ENCODE data around the gene C1orf87. TPM values are rescaled to one million over a fixed set of nuclear protein-coding genes. Genes with fewer than 3 reads are reported as not detected.

The C1orf87 gene
- total RNA-seq, 1 experiment from 2014 or later: not detected

GRCh38 chr1:60041783-60042182 lies 31.8 kb downstream of the C1orf87 start:
- POLR2A ChIA-PET (ENCODE audit: unreplicated experiment): no interaction called here
- Histone ChIP-seq H3K27ac (ENCODE audit: low read length) (no peak overlapping the region), H3F3A (ENCODE audit: low read length, unreplicated experiment) (no peaks in the 10 kb centered on the region), H4K20me1 (ENCODE audit: low read length) (no peaks in the 10 kb centered on the region), H3K9ac (ENCODE audit: low read length) (no peak overlapping the region), H3K27me3 (ENCODE audit: low read length) (peaks cover 41% of the 10 kb centered on the region), H3K4me3 (ENCODE audit: low read length) (no peak overlapping the region), H3K4me2 (ENCODE audit: low read length) (no peak overlapping the region), H3K9me2 (replicated peaks; ENCODE audit: low read length) (no peaks in the 10 kb centered on the region), H3K9me3 (ENCODE audit: low read length) (no peaks in the 10 kb centered on the region), H3K79me2 (ENCODE audit: low read length) (no peaks in the 10 kb centered on the region), H3K36me3 (ENCODE audit: low read depth, low read length) (no peaks in the 10 kb centered on the region), H2AFZ (ENCODE audit: low read length) (no peak overlapping the region), H3K4me1 (ENCODE audit: insufficient read depth, low read length) (no peaks in the 10 kb centered on the region)
- no peak for ATAC-seq
- no TSS peak for BruUV-seq (replicated peaks)
- no peak for DNase-seq
- intact Hi-C loops (cut with micrococcal nuclease): no loop called here
- no peak for TF ChIP-seq CTCF (conservative IDR thresholded peaks at IDR 0.05; ENCODE audit: low read depth, low read length)
- TF ChIP-seq EZH2phosphoT487 (IDR thresholded peaks at IDR 0.05; ENCODE audit: borderline replicate concordance, low read length): no peak
- no peak for TF ChIP-seq EZH2 (IDR thresholded peaks at IDR 0.05; ENCODE audit: low read length, unreplicated experiment)
- CTCF ChIA-PET: no interaction called here

- no peak overlapping the region for H3K27ac ChIP-seq (ENCODE audit: low read length)
- TF ChIP-seq CTCF (conservative IDR thresholded peaks at IDR 0.05; ENCODE audit: low read depth, low read length): no peak
- no peak for TF ChIP-seq EZH2phosphoT487 (IDR thresholded peaks at IDR 0.05; ENCODE audit: borderline replicate concordance, low read length)
- intact Hi-C loops (cut with micrococcal nuclease): no loop called here
- H3K4me2 ChIP-seq (ENCODE audit: low read length): no peak overlapping the region
- no peak overlapping the region for H2AFZ ChIP-seq (ENCODE audit: low read length)
- DNase-seq (no peak), ATAC-seq (no peak)
- ChIA-PET CTCF (no interaction called here), POLR2A (ENCODE audit: unreplicated experiment) (no interaction called here)
- H3K9me3 ChIP-seq (ENCODE audit: low read length): no peaks in the 10 kb centered on the region
- no peaks in the 10 kb centered on the region for H3K79me2 ChIP-seq (ENCODE audit: low read length)
- no peaks in the 10 kb centered on the region for H3F3A ChIP-seq (ENCODE audit: low read length, unreplicated experiment)
- no peaks in the 10 kb centered on the region for H3K4me1 ChIP-seq (ENCODE audit: insufficient read depth, low read length)
- no peak overlapping the region for H3K9ac ChIP-seq (ENCODE audit: low read length)
- no peaks in the 10 kb centered on the region for H3K36me3 ChIP-seq (ENCODE audit: low read depth, low read length)
- BruUV-seq (replicated peaks): no TSS peak
- peaks cover 31% of the 10 kb centered on the region for H3K27me3 ChIP-seq (ENCODE audit: low read length)
- no peaks in the 10 kb centered on the region for H3K9me2 ChIP-seq (replicated peaks; ENCODE audit: low read length)
- no peak overlapping the region for H3K4me3 ChIP-seq (ENCODE audit: low read length)
- H4K20me1 ChIP-seq (ENCODE audit: low read length): no peaks in the 10 kb centered on the region
Observed at GRCh38 chr1:60037669-60038068, 35.9 kb downstream of the C1orf87 start.

GRCh38 chr1:60036856-60037460 lies 36.6 kb downstream of the C1orf87 start:
- H4K20me1 ChIP-seq (ENCODE audit: low read length): no peaks in the 10 kb centered on the region
- H3K9me3 ChIP-seq (ENCODE audit: low read length): no peaks in the 10 kb centered on the region
- H3K27me3 ChIP-seq (ENCODE audit: low read length): peaks cover 27% of the 10 kb centered on the region
- H3K27ac ChIP-seq (ENCODE audit: low read length): no peak overlapping the region
- no TSS peak for BruUV-seq (replicated peaks)
- ATAC-seq: no peak
- no peak overlapping the region for H2AFZ ChIP-seq (ENCODE audit: low read length)
- H3K36me3 ChIP-seq (ENCODE audit: low read depth, low read length): no peaks in the 10 kb centered on the region
- no peaks in the 10 kb centered on the region for H3K79me2 ChIP-seq (ENCODE audit: low read length)
- TF ChIP-seq EZH2phosphoT487 (IDR thresholded peaks at IDR 0.05; ENCODE audit: borderline replicate concordance, low read length) (no peak), EZH2 (IDR thresholded peaks at IDR 0.05; ENCODE audit: low read length, unreplicated experiment) (no peak), CTCF (conservative IDR thresholded peaks at IDR 0.05; ENCODE audit: low read depth, low read length) (no peak)
- ChIA-PET POLR2A (ENCODE audit: unreplicated experiment) (no interaction called here), CTCF (no interaction called here)
- H3K4me2 ChIP-seq (ENCODE audit: low read length): no peak overlapping the region
- no peak overlapping the region for H3K9ac ChIP-seq (ENCODE audit: low read length)
- intact Hi-C loops (cut with micrococcal nuclease): no loop called here
- H3K4me1 ChIP-seq (ENCODE audit: insufficient read depth, low read length): no peaks in the 10 kb centered on the region
- DNase-seq: no peak
- no peak overlapping the region for H3K4me3 ChIP-seq (ENCODE audit: low read length)
- no peaks in the 10 kb centered on the region for H3K9me2 ChIP-seq (replicated peaks; ENCODE audit: low read length)
- no peaks in the 10 kb centered on the region for H3F3A ChIP-seq (ENCODE audit: low read length, unreplicated experiment)
